NCI-H2196 (cell line): Measurements from ENCODE around the gene EPSTI1.
"Not testable (repeated sequence)": the region's sequence is repeated elsewhere in the genome, so short reads cannot be mapped to it uniquely, and the experiment has no call there.

ENCODE experiments used
- DNase-seq: peaks from one replicate; lab custom pipeline; 2025; ENCODE audit not compliant: unreplicated experiment; lab: John Stamatoyannopoulos, UW

Gene EPSTI1

GRCh38 chr13:42991898-42992763, at the start of gene EPSTI1:
Gene EPSTI1 (minus strand): TSS chr13:42992241. CDS start chr13:42992165, 76 bp downstream.
- no peak for DNase-seq

GRCh38 chr13:43041369-43041921, 49.4 kb upstream of the EPSTI1 start:
- no peak for DNase-seq

- not testable (repeated sequence) for DNase-seq
These were observed 48.7 kb upstream of the EPSTI1 start for GRCh38 chr13:43040581-43041368.

- DNase-seq: no peak
These were observed 47.9 kb upstream of the EPSTI1 start for GRCh38 chr13:43039966-43040365.

GRCh38 chr13:43036351-43037250, 44.6 kb upstream of the EPSTI1 start:
- DNase-seq: no peak

GRCh38 chr13:43033038-43033437, 41.0 kb upstream of the EPSTI1 start:
- no peak for DNase-seq

- DNase-seq: no peak
These were observed 39.8 kb upstream of the EPSTI1 start for GRCh38 chr13:43031881-43032280.

GRCh38 chr13:43030548-43030947, 38.5 kb upstream of the EPSTI1 start:
- DNase-seq: no peak

- DNase-seq: no peak
These were observed 34.2 kb upstream of the EPSTI1 start for GRCh38 chr13:43026262-43026661.

- no peak for DNase-seq
These were observed 31.4 kb upstream of the EPSTI1 start, which contains the start of gene DNAJC15 for GRCh38 chr13:43023289-43023963. Gene DNAJC15 (plus strand): TSS chr13:43023586. CDS start chr13:43023627, 41 bp downstream.

- DNase-seq: no peak
These were observed 30.9 kb upstream of the EPSTI1 start for GRCh38 chr13:43022934-43023288.

- no peak for DNase-seq
These were observed 30.1 kb upstream of the EPSTI1 start for GRCh38 chr13:43021926-43022670.

- no peak for DNase-seq
These were observed 28.8 kb upstream of the EPSTI1 start for GRCh38 chr13:43020794-43021193.

GRCh38 chr13:43019811-43020210, 27.8 kb upstream of the EPSTI1 start:
- DNase-seq: no peak

- DNase-seq: no peak
These were observed 24.2 kb upstream of the EPSTI1 start for GRCh38 chr13:43016226-43016625.

GRCh38 chr13:43014162-43014561, 22.1 kb upstream of the EPSTI1 start:
- no peak for DNase-seq

GRCh38 chr13:43009506-43009905, 17.5 kb upstream of the EPSTI1 start:
- no peak for DNase-seq

- DNase-seq: no peak
These were observed 16.6 kb upstream of the EPSTI1 start for GRCh38 chr13:43008596-43008995.

GRCh38 chr13:43006893-43007631, 15.0 kb upstream of the EPSTI1 start:
- no peak for DNase-seq
